Ovary (tissue), 3 donors: Measurements from ENCODE around the gene CAMKK2.
"Not testable (repeated sequence)": the region's sequence is repeated elsewhere in the genome, so short reads cannot be mapped to it uniquely, and the experiment has no call there.

ENCODE experiments used
- CTCF ChIP-seq, 3 donors: fragments of 450-650 bp in 2 of 3; fragments of 200-600 bp in 1 of 3; IDR thresholded peaks; one replicate each; pipeline versions ENCODE4 v1.5.1 to v1.8.0; 2016 to 2022; ENCODE audit warnings: antibody characterized with exemption in 3 of 3, mild to moderate bottlenecking in 1 of 3
- EP300 ChIP-seq: sonication (generic); formaldehyde crosslinking; IDR thresholded peaks from one replicate; pipeline ENCODE4 v1.6.1; 2017; ENCODE audit warnings: antibody characterized with exemption
- POLR2A ChIP-seq: fragments of 450-650 bp; IDR thresholded peaks from one replicate; pipeline ENCODE4 v1.6.1; 2017; ENCODE audit warnings: antibody characterized with exemption, mild to moderate bottlenecking, moderate library complexity
- donor health status: DM: no; HTN: no; CAD: no.

GRCh38 chr12:121229826-121230537 is 66.5 kb downstream of the CAMKK2 start:
- TF ChIP-seq CTCF (IDR thresholded peaks at IDR 0.05), result peak; percentile 72 to 86 (median 80)
- not testable (repeated sequence) for TF ChIP-seq POLR2A, EP300
